Large intestine (tissue), 3 donors: ENCODE results near the gene DBN1. TPM values are rescaled to one million over a fixed set of nuclear protein-coding genes. Genes with fewer than 3 reads are reported as not detected.
A peak's percentile ranks its signal among the peaks of the same experiment; 100 is the strongest.

Source experiments
- DNase-seq, 2 donors: peaks; one replicate each; pipeline versions ENCODE4 v3.0.0 to v3.0.0-alpha.2; 2013
- H3K27ac ChIP-seq: one replicate; pipeline ENCODE4 v1.5.1; 2013; ENCODE audit warnings: low read length
- H3K27me3 ChIP-seq: 2 replicates; pipeline ENCODE4 v1.6.1; 2013; ENCODE audit warnings: low read length; ENCODE audit not compliant: control insufficient read depth, insufficient read depth
- H3K36me3 ChIP-seq: 2 replicates; pipeline ENCODE4 v1.6.1; 2013; ENCODE audit warnings: low read length; ENCODE audit not compliant: control insufficient read depth, insufficient read depth
- H3K4me1 ChIP-seq: one replicate; pipeline ENCODE4 v1.6.1; 2013; ENCODE audit warnings: low read length; ENCODE audit not compliant: control insufficient read depth, insufficient read depth
- H3K4me3 ChIP-seq: one replicate; pipeline ENCODE4 v1.5.1; 2013; ENCODE audit warnings: low read length
- H3K9me3 ChIP-seq: one replicate; pipeline ENCODE4 v1.6.1; 2013; ENCODE audit warnings: mild to moderate bottlenecking, low read depth, low read length, moderate library complexity; ENCODE audit not compliant: control insufficient read depth
- WGBS: methylation state at CpG from one replicate; pipeline ENCODE4 v1.1.5; 2013; ENCODE audit warnings: low lambda C conversion rate; ENCODE audit not compliant: insufficient coverage; 5-methylcytosine and 5-hydroxymethylcytosine counted together
- polyA plus RNA-seq: library from polyadenylated mRNA; unstranded; fragments of 120-200 nt; gene quantifications from one replicate; pipeline ENCODE4 v1.2.1, GENCODE V29; 2013

DBN1 gene
- polyA plus RNA-seq, 1 donor: 49.5 TPM

DNA sequence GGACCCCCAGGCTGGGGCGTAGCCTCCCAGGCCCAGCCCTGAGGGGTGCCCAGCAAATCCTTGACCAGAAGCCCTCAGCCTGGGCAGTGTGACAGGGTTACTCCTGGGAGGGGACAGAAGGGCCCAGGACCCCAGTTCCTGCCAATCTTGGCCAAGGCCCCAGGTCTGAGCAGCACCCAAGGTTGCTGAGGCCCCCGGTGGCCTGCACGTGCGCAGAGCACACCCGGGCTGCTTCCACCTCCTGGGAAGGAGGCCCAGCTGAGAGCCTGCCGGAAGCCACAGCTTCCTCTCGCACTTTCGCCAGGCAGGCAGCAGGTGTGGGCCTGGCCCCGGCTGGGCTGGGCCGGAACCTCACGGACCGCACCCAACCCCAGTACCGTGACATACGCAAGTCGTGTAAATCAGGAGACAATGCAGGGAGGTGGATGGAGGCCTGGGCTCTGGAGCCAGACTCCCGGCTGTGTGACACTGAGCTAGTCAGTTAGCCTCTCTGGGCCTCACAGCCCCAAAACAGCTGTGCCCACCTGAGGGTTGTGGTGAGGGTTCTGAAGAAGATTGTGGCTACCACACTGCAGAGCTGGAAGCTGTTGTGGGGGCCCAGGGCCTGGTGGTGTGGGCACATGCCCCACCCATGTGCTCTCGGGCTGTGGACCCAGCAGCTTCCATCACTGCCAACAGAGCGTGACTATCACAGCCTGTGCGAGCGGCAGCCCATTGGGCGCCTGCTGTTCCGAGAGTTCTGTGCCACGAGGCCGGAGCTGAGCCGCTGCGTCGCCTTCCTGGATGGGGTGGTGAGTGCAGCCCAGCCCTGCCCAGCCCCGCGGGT lies 41.9 kb downstream of the DBN1 start:
- no peak overlapping the region for H3K27ac ChIP-seq
- peaks cover 11% of the 10 kb centered on the region for H3K4me1 ChIP-seq
- H3K4me3 ChIP-seq: no peak overlapping the region
- DNase-seq: no peak
- H3K9me3 ChIP-seq: no peaks in the 10 kb centered on the region
- H3K27me3 ChIP-seq: no peaks in the 10 kb centered on the region
- WGBS: no CpG with 5 or more reads among the region's 29 CpGs
- H3K36me3 ChIP-seq: peaks cover 56% of the 10 kb centered on the region

DNA sequence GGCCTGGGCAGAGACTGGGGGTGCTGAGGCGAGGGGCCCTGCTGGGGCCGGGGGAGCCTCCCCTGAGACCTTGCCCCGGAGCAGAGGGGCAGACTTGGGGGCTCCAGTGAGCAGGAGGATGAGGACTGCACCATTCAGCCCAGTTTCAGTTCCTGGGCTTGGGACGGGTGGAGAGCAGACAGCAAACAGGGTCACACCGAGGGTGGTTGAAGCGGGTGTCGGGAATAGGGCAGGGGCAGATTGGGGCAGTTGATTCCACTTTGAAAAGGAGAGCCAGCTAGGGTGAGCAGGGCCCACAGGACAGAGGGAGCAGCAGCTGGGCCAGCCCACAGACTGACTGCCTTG lies 42.5 kb downstream of the DBN1 start:
- H3K4me3 ChIP-seq: no peak overlapping the region
- peaks cover 51% of the 10 kb centered on the region for H3K36me3 ChIP-seq
- H3K27ac ChIP-seq: no peak overlapping the region
- DNase-seq: no peak
- no peaks in the 10 kb centered on the region for H3K27me3 ChIP-seq
- peaks cover 11% of the 10 kb centered on the region for H3K4me1 ChIP-seq
- H3K9me3 ChIP-seq: no peaks in the 10 kb centered on the region
- WGBS: no CpG with 5 or more reads among the region's 7 CpGs

DNA sequence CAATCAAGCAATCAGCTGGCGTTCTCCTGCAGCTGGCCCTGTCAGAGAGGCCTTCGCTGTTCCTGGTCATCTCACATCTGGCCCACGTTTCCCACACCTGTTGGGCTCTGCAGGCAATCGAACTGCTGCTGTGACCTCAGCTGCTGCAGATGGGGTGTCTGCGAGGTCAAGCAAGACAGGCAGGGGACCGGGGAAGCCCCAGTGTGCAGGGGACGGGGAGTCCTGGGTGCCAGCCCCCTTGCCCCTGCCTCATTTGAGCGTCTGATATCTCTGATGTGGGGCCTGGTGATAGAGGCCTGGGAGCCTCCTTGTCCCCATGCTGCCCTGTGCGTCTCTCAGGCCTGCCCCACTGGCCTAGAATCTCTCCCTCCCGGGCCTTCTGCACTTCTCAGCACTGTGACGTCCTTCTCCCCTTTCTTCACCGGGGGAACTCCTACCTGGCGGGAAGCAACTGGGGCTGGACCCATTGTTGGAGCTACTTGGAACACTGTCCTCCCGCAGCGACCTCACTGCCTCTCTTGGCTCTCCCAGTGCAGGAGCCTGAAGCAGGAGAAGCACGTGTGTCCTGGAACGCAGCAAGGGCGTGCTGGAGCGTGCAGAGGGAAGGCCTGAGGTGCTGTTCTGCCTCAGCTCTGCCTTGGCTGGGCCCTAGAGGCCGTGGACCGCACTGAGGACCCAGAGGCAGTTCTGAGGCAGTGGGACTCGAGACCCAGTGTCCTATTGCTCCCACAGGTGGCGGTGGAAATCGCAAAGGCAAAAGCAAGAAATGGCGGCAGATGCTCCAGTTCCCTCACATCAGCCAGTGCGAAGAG lies 43.1 kb downstream of the DBN1 start:
- no CpG with 5 or more reads among the region's 26 CpGs for WGBS
- Histone ChIP-seq H3K36me3 (peaks cover 46% of the 10 kb centered on the region), H3K4me1 (peaks cover 15% of the 10 kb centered on the region)

DNA sequence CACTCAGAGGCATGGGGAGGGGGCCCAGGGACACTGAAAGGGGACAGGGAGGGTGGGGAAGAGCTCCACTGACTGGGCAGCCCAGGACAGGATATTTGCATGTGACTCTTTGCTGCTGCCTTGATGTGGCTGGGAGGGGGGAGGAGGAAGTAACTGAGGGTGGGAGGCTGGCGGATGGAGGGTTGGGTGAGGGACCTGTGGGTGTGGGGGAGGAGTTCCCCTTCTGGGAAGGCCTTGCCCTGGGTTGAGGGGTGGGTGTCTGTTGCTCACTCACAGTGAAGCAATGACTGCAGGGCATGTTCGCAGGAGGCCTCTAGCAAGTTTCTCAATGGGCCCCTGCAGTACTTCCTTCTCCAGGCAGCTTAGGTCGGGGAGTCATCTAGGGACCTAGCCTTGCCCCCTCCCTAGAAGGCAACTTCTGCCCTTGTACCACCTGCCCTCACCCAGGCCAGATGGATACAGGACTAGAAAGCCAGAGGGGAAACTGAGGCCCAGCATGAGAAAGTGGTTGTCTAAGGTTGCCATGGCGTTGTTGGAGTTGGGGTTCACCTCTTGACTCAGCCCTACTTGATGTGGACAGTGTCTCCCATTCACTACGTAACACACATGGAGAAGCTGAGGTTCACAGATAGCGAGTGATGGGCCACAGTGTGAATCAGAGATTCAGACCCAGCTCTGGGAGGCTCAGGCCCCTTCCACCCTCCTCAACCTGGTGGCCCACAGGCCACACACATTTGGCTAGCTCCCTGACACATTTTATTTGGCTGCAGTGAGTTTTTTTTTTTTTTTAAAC lies 44.0 kb downstream of the DBN1 start:
- DNase-seq: no peak
- Histone ChIP-seq H3K36me3 (peaks cover 37% of the 10 kb centered on the region), H3K4me1 (peaks cover 16% of the 10 kb centered on the region), H3K4me3 (no peak overlapping the region), H3K27ac (no peak overlapping the region), H3K27me3 (no peaks in the 10 kb centered on the region), H3K9me3 (no peaks in the 10 kb centered on the region)
- no CpG with 5 or more reads among the region's 6 CpGs for WGBS

More for the DNA sequence above, 43.1 kb downstream of the DBN1 start:
- no peak for DNase-seq
- no peak overlapping the region for H3K4me3 ChIP-seq
- no peaks in the 10 kb centered on the region for H3K27me3 ChIP-seq
- no peaks in the 10 kb centered on the region for H3K9me3 ChIP-seq
- no peak overlapping the region for H3K27ac ChIP-seq

DNA sequence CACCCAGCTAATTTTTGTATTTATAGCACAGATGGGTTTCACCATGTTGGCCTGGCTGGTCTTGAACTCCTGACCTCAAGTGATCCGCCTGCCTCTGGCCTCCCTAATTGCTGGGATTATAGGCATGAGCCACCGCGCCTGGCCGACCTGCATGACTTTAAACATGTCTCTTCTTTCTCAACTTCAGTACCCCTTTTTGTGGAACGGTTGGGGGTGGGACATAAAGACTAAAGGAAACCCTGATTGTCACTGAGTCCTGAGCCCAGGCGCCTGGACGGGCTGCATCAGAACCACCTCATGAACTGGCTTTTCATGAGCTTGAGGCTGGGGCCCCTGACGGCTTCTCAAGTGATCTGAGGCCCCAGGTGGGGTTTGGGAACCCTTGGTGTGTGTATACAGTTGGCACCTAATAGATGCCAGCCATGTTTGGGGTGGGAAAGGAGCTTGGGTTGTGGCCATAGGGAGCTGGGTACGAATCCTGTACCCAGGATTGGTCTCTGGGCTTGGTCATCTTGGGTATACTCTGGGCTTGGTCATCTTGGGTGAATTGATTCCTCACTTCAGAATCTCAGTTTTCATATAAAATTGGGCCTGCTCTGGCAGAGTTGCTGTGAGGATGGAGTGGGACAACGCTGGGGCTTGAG lies 44.7 kb downstream of the DBN1 start:
- H3K36me3 ChIP-seq: peaks cover 30% of the 10 kb centered on the region
- DNase-seq: no peak
- H3K4me1 ChIP-seq: peaks cover 16% of the 10 kb centered on the region
- H3K9me3 ChIP-seq: no peaks in the 10 kb centered on the region
- H3K4me3 ChIP-seq: no peak overlapping the region
- H3K27ac ChIP-seq: no peak overlapping the region
- 100% methylated on average over 1 of the region's 10 CpGs for WGBS
- no peaks in the 10 kb centered on the region for H3K27me3 ChIP-seq

DNA sequence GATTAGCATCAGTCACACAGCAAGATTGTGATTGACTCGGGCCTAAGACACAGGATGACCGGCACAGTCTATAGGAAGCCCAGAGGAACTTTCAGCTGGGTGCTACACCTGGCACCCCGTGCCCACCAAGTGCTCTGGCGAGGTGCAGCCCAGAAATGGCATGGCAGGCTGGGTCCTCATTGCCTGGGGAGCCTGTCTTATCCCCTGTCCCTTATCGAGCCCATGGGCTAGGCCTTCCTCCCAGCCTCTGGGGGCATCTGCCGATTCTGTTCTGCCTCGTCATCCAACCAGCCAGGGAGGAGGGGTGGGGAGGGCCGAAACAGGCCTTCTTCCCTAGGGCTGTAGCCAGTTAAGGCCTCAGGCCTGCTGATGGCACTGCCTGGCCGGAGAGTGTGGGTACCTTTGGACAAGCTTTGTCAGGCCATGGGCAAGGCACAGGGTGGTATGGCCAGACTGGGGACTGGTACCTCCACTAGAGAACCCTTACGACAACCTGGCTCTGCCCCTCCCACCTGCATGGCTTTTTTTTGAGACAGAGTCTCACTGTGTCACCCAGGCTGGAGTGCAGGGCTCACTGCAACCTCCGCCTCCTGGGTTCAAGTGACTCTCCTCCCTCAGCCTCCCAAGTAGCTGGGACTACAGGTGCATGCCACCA lies 45.4 kb downstream of the DBN1 start:
- no peak overlapping the region for H3K27ac ChIP-seq
- H3K4me1 ChIP-seq: peaks cover 16% of the 10 kb centered on the region
- no peak overlapping the region for H3K4me3 ChIP-seq
- DNase-seq: no peak
- no peaks in the 10 kb centered on the region for H3K27me3 ChIP-seq
- peaks cover 24% of the 10 kb centered on the region for H3K36me3 ChIP-seq
- no peaks in the 10 kb centered on the region for H3K9me3 ChIP-seq
- no CpG with 5 or more reads among the region's 11 CpGs for WGBS

DNA sequence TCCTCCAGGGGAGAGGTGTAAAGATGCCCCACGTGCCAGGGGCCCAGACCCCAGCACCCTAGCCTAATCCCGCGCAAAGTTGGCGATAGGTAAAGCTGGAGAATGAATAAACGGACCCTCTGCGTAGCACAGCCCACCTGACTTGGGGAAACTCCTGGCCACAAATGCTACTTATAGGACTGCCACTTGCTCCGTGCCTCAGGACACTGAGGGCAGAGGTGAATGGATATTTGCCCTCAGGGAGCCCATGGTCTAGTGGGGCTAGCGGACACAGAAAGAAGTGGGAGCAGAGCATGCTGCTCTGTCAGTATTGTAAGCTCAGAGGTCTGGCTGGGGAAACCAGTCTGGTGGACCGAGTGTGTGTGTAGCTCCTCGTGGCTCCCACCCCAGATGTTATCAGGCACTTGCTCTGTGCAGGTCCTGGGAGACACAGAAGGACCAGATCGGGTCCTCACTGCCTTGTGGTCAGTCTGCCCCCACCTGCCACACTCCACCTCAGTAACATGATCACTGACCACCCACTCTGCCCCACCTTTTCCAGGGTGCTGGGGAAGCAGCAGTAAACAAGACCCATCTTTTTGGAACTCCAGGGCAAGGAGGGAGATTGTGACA lies 46.1 kb downstream of the DBN1 start:
- Histone ChIP-seq H3K36me3 (peaks cover 17% of the 10 kb centered on the region), H3K9me3 (no peaks in the 10 kb centered on the region), H3K4me1 (peaks cover 16% of the 10 kb centered on the region), H3K4me3 (peak overlapping the region; percentile 54), H3K27ac (no peak overlapping the region), H3K27me3 (no peaks in the 10 kb centered on the region)
- peak in 1 of 2 donors; percentile 48 for DNase-seq
- WGBS: no CpG with 5 or more reads among the region's 11 CpGs

DNA sequence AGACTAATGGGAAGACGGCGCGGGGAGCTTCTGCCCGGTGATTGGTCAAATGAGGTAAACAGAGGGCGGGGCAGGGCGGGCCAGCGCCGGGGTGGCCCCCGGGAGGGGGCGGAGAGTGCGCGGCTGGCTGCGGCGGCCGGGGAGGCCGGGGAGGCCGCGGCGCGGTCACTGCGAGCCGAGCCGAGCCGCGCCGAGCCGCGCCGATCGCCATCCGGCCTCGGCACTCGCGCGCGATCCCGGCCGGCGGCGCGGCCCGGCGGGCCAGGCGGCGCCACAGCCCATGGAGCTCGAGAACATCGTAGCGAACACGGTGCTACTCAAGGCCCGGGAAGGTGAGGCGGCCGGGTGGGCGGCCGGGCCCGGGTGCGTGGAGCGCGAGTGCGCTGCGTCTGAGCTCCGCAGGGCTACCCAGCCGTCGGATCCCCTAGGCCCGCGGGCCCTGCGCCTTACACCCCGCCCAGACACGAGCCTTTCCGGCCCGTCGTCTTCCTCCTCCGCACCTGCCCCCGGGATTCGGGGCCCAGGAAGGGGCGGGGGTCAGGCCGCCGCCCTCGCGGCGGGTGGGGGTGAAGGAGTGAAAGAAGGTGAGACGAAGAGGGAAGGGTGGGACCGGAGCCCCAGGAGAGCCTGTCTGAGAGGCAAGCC lies 46.7 kb downstream of the DBN1 start, which contains the start of gene GRK6:
Gene GRK6 (plus strand): TSS at position 111 of the 645 bp plus-strand sequence. CDS start 170 bp downstream, at position 281.
- H3K27me3 ChIP-seq: no peaks in the 10 kb centered on the region
- H3K4me1 ChIP-seq: peaks cover 16% of the 10 kb centered on the region
- WGBS: no CpG with 5 or more reads among the region's 82 CpGs

More for the DNA sequence above, 46.7 kb downstream of the DBN1 start, which contains the start of gene GRK6:
- Histone ChIP-seq H3K27ac (peak within 1 kb of the TSS; percentile 91), H3K9me3 (no peaks in the 10 kb centered on the region), H3K4me3 (peak within 1 kb of the TSS; percentile 57), H3K36me3 (peaks cover 11% of the 10 kb centered on the region)
- DNase-seq: peak; percentile 63 to 78
